Measurements from ENCODE around the gene ZNF135. TPM values are rescaled to one million over a fixed set of nuclear protein-coding genes. Genes with fewer than 3 reads are reported as not detected.

Gene ZNF135
- 4.6 TPM for polyA plus RNA-seq (2013, experiment 1 of 2; ENCODE audit: insufficient read length)
- 4.4 TPM for polyA plus RNA-seq (2013, experiment 2 of 2; ENCODE audit: insufficient read length)

GRCh38 chr19:58059003-58059670, at the start of gene ZNF135:
Gene ZNF135 (plus strand): TSS chr19:58059282. CDS start chr19:58060003, 721 bp downstream.
- DNase-seq: peak; percentile 87

- DNase-seq: no peak
Measured at GRCh38 chr19:58009301-58009665, 49.8 kb upstream of the ZNF135 start.

GRCh38 chr19:58009666-58010301, 49.3 kb upstream of the ZNF135 start:
- DNase-seq: peak; percentile 82

- DNase-seq: no peak
Measured at GRCh38 chr19:58010507-58010906, 48.6 kb upstream of the ZNF135 start.

- DNase-seq: no peak
Measured at GRCh38 chr19:58014141-58014540, 44.9 kb upstream of the ZNF135 start.

GRCh38 chr19:58020129-58020528, 39.0 kb upstream of the ZNF135 start:
- no peak for DNase-seq

GRCh38 chr19:58021541-58022282, 37.4 kb upstream of the ZNF135 start:
- DNase-seq: peak; percentile 38

- no peak for DNase-seq
Measured at GRCh38 chr19:58022283-58022660, 36.8 kb upstream of the ZNF135 start.

- no peak for DNase-seq
Measured at GRCh38 chr19:58024661-58025060, 34.4 kb upstream of the ZNF135 start.

GRCh38 chr19:58033741-58034476, 25.2 kb upstream of the ZNF135 start, which contains the start of gene ZSCAN1:
Gene ZSCAN1 (plus strand): TSS chr19:58034025. CDS start chr19:58037837, 3,812 bp downstream.
- DNase-seq: peak; percentile 86

GRCh38 chr19:58034477-58034793, 24.6 kb upstream of the ZNF135 start:
- no peak for DNase-seq

- DNase-seq: no peak
Measured at GRCh38 chr19:58035863-58036262, 23.2 kb upstream of the ZNF135 start.

GRCh38 chr19:58037927-58038687, 21.0 kb upstream of the ZNF135 start:
- DNase-seq: no peak

GRCh38 chr19:58038688-58039204, 20.3 kb upstream of the ZNF135 start:
- no peak for DNase-seq

GRCh38 chr19:58040751-58041525, 18.1 kb upstream of the ZNF135 start:
- no peak for DNase-seq

- DNase-seq: no peak
Measured at GRCh38 chr19:58042495-58043340, 16.4 kb upstream of the ZNF135 start.

GRCh38 chr19:58044391-58044790, 14.7 kb upstream of the ZNF135 start:
- DNase-seq: no peak

- DNase-seq: no peak
Measured at GRCh38 chr19:58044886-58045285, 14.2 kb upstream of the ZNF135 start.

- DNase-seq: no peak
Measured at GRCh38 chr19:58045411-58046050, 13.6 kb upstream of the ZNF135 start.

- DNase-seq: no peak
Measured at GRCh38 chr19:58046856-58047255, 12.2 kb upstream of the ZNF135 start.

Data from fibroblast of skin of scalp (primary cell).